Fibroblast of the conjunctiva (primary cell): Measurements from ENCODE around the gene PLD4.
"Not testable (repeated sequence)": the region's sequence is repeated elsewhere in the genome, so short reads cannot be mapped to it uniquely, and the experiment has no call there.

ENCODE experiments used
- DNase-seq: peaks from one replicate; pipeline ENCODE4 v3.0.0-alpha.2; 2010; ENCODE audit warnings: low read depth

PLD4 gene

GRCh38 chr14:104898870-104899510 is 25.7 kb upstream of the PLD4 start:
- no peak for DNase-seq

- no peak for DNase-seq
Observed at GRCh38 chr14:104899781-104900180, 24.9 kb upstream of the PLD4 start.

GRCh38 chr14:104900639-104901512 is 23.8 kb upstream of the PLD4 start:
- no peak for DNase-seq

GRCh38 chr14:104903990-104904389 is 20.7 kb upstream of the PLD4 start:
- no peak for DNase-seq

GRCh38 chr14:104904650-104905578 is 19.8 kb upstream of the PLD4 start:
- DNase-seq = not testable (repeated sequence)

GRCh38 chr14:104905579-104905933 is 19.1 kb upstream of the PLD4 start:
- DNase-seq = not testable (repeated sequence)

GRCh38 chr14:104908303-104908702 is 16.4 kb upstream of the PLD4 start:
- DNase-seq = no peak

GRCh38 chr14:104912053-104912452 is 12.6 kb upstream of the PLD4 start:
- no peak for DNase-seq

- no peak for DNase-seq
Observed at GRCh38 chr14:104913435-104913834, 11.2 kb upstream of the PLD4 start.

GRCh38 chr14:104917116-104917515 is 7.6 kb upstream of the PLD4 start:
- no peak for DNase-seq

GRCh38 chr14:104917993-104918392 is 6.7 kb upstream of the PLD4 start:
- DNase-seq = no peak

- not testable (repeated sequence) for DNase-seq
Observed at GRCh38 chr14:104919152-104919992, 5.3 kb upstream of the PLD4 start.

GRCh38 chr14:104919993-104920315 is 4.7 kb upstream of the PLD4 start:
- no peak for DNase-seq

- DNase-seq = no peak
Observed at GRCh38 chr14:104923640-104924420, 849 bp upstream of the PLD4 start.

GRCh38 chr14:104925214-104925854 is 655 bp downstream of the PLD4 start:
- DNase-seq = no peak

GRCh38 chr14:104925855-104926609 is 1.4 kb downstream of the PLD4 start:
- DNase-seq = no peak

- DNase-seq = no peak
Observed at GRCh38 chr14:104926619-104927431, 2.1 kb downstream of the PLD4 start.

GRCh38 chr14:104927432-104927816 is 2.7 kb downstream of the PLD4 start:
- DNase-seq = no peak

GRCh38 chr14:104927901-104928300 is 3.2 kb downstream of the PLD4 start:
- DNase-seq = no peak
